ENCODE data around the gene RNF213. TPM values are rescaled to one million over a fixed set of nuclear protein-coding genes. Genes with fewer than 3 reads are reported as not detected.

The RNF213 gene
- polyA plus RNA-seq, 1 of the 3 experiments (the other 2 are of a cell fraction), result 57.5 TPM

DNA sequence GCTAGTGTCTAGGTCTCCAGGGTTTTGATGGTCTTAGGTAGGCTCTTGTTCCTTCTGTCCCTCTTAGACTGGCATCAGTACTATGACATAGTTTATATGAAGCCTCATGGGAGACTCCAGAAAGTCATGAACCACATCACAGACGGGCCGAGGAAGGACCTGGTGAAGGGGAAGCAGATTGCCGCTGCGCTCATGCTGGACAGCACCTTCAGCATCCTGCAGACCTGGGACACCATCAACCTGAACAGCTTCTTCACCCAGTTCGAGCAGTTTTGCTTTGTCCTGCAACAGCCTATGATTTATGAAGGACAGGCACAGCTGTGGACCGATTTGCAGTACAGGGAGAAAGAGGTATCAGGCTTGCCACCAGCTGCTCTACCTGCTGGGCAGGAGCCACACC, 34.0 kb downstream of the RNF213 start:
- Histone ChIP-seq H4K20me1 (ENCODE audit: insufficient read depth) (no peaks in the 10 kb centered on the region), H3K9me3 (no peaks in the 10 kb centered on the region), H3K27me3 (ENCODE audit: insufficient read depth) (no peaks in the 10 kb centered on the region), H3K27ac (ENCODE audit: low read depth in 2 of 2, low read length in 1 of 2) (no peak overlapping the region), H3K4me3 (ENCODE audit: low read depth in 2 of 2, low read length in 1 of 2) (no peak overlapping the region), H3K9ac (no peak overlapping the region), H2AFZ (ENCODE audit: low read depth) (no peak overlapping the region), H3F3A (replicated peaks; ENCODE audit: insufficient read depth) (no peaks in the 10 kb centered on the region), H3K4me1 (ENCODE audit: control insufficient read depth in 1 of 2, insufficient read depth in 2 of 2, low read depth in 1 of 2, low read length in 1 of 2) (no peaks in the 10 kb centered on the region), H3K36me3 (replicated peaks in 1 of 2; ENCODE audit: control insufficient read depth in 1 of 2, insufficient read depth in 2 of 2, low read length in 1 of 2) (peaks cover 69 to 76% of the 10 kb centered on the region in 2 experiments), H3K79me2 (ENCODE audit: insufficient read depth) (peaks cover 8% of the 10 kb centered on the region; the same call in 1 of the 2 replicates), H3K4me2 (no peak overlapping the region), H3K9me2 (no peaks in the 10 kb centered on the region)
- POLR2A ChIA-PET, result interaction anchor here (1.0 kb wide), 1 partner anchor 147 kb away, joined by 3 read pairs; no protein-coding TSS in a partner anchor
- no peak for TF ChIP-seq FOXJ3 (CRISPR knock-in tag; IDR thresholded peaks at IDR 0.05)
- no peak for TF ChIP-seq SIN3A (IDR thresholded peaks at IDR 0.05; ENCODE audit: borderline replicate concordance, low read depth, low read length)
- no peak for TF ChIP-seq CTCF (IDR thresholded peaks at IDR 0.05)
- no peak for TF ChIP-seq MXI1 (IDR thresholded peaks at IDR 0.05; ENCODE audit: low read depth, low read length)
- TF ChIP-seq, protein P1, sequence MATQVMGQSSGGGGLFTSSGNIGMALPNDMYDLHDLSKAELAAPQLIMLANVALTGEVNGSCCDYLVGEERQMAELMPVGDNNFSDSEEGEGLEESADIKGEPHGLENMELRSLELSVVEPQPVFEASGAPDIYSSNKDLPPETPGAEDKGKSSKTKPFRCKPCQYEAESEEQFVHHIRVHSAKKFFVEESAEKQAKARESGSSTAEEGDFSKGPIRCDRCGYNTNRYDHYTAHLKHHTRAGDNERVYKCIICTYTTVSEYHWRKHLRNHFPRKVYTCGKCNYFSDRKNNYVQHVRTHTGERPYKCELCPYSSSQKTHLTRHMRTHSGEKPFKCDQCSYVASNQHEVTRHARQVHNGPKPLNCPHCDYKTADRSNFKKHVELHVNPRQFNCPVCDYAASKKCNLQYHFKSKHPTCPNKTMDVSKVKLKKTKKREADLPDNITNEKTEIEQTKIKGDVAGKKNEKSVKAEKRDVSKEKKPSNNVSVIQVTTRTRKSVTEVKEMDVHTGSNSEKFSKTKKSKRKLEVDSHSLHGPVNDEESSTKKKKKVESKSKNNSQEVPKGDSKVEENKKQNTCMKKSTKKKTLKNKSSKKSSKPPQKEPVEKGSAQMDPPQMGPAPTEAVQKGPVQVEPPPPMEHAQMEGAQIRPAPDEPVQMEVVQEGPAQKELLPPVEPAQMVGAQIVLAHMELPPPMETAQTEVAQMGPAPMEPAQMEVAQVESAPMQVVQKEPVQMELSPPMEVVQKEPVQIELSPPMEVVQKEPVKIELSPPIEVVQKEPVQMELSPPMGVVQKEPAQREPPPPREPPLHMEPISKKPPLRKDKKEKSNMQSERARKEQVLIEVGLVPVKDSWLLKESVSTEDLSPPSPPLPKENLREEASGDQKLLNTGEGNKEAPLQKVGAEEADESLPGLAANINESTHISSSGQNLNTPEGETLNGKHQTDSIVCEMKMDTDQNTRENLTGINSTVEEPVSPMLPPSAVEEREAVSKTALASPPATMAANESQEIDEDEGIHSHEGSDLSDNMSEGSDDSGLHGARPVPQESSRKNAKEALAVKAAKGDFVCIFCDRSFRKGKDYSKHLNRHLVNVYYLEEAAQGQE (IDR thresholded peaks at IDR 0.05; ENCODE audit: low read depth, low read length), result no peak
- no peak for TF ChIP-seq JUND (IDR thresholded peaks at IDR 0.05)
- TF ChIP-seq FOSL2 (IDR thresholded peaks at IDR 0.05; ENCODE audit: borderline replicate concordance, low read depth), result no peak
- TF ChIP-seq EP300 (IDR thresholded peaks at IDR 0.05; ENCODE audit: borderline replicate concordance in 1 of 2, low read depth in 1 of 2, low read length in 1 of 2), result no peak
- no peak for TF ChIP-seq MEF2A (IDR thresholded peaks at IDR 0.05; ENCODE audit: borderline replicate concordance, low read depth)
- TF ChIP-seq YY1 (IDR thresholded peaks at IDR 0.05; ENCODE audit: low read depth), result no peak
- no peak for TF ChIP-seq RCOR1 (IDR thresholded peaks at IDR 0.05; ENCODE audit: low read length)
- TF ChIP-seq TCF12 (IDR thresholded peaks at IDR 0.05), result no peak
- TF ChIP-seq TEAD4 (IDR thresholded peaks at IDR 0.05; ENCODE audit: borderline replicate concordance, insufficient read depth), result no peak
- no peak for TF ChIP-seq MAX (IDR thresholded peaks at IDR 0.05; ENCODE audit: low read depth)
- no peak for DNase-seq
- WGBS (ENCODE audit: low lambda C conversion rate), result 89% methylated on average over 6 of the region's 6 CpGs
- CTCF ChIA-PET, result interaction anchor here (0.8 kb wide), 1 partner anchor 12 kb away, joined by 3 read pairs; no protein-coding TSS in a partner anchor

All from SK-N-SH (cell line).